ENCODE measurements around the gene TBX10.

GRCh38 chr11:67640758-67641337 lies 1.3 kb upstream of the TBX10 start:
- TF ChIP-seq, protein P1, sequence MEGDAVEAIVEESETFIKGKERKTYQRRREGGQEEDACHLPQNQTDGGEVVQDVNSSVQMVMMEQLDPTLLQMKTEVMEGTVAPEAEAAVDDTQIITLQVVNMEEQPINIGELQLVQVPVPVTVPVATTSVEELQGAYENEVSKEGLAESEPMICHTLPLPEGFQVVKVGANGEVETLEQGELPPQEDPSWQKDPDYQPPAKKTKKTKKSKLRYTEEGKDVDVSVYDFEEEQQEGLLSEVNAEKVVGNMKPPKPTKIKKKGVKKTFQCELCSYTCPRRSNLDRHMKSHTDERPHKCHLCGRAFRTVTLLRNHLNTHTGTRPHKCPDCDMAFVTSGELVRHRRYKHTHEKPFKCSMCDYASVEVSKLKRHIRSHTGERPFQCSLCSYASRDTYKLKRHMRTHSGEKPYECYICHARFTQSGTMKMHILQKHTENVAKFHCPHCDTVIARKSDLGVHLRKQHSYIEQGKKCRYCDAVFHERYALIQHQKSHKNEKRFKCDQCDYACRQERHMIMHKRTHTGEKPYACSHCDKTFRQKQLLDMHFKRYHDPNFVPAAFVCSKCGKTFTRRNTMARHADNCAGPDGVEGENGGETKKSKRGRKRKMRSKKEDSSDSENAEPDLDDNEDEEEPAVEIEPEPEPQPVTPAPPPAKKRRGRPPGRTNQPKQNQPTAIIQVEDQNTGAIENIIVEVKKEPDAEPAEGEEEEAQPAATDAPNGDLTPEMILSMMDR (IDR thresholded peaks at IDR 0.05) = no peak
- no peak for TF ChIP-seq POLR2AphosphoS5 (IDR thresholded peaks at IDR 0.05; ENCODE audit: low read depth, low read length)
- no peak for TF ChIP-seq SIN3A (IDR thresholded peaks at IDR 0.05; ENCODE audit: borderline replicate concordance, insufficient read depth, low read depth, low read length)
- no peak for TF ChIP-seq TCF7L2 (IDR thresholded peaks at IDR 0.05; ENCODE audit: low read depth, low read length)
